B cell (primary cell): ENCODE measurements around the gene SEC24C. TPM values are rescaled to one million over a fixed set of nuclear protein-coding genes. Genes with fewer than 3 reads are reported as not detected.
"Not testable (repeated sequence)": the region's sequence is repeated elsewhere in the genome, so short reads cannot be mapped to it uniquely, and the experiment has no call there.

Experiments used
- ATAC-seq: fragments of 200-7000 bp; cut with Tn5 transposase; one replicate; pipeline ENCODE4 v1.10.0; 2021; ENCODE audit warnings: low read depth, mild to moderate bottlenecking, moderate number of reproducible peaks, moderate library complexity
- CTCF ChIA-PET: fragments of 350-600 bp; sonication (Branson Sonifier 250); formaldehyde crosslinking; loops from one replicate; lab custom pipeline; 2021; ENCODE audit warnings: antibody characterized with exemption, inconsistent platforms; lab: Charles Lee
- POLR2A ChIA-PET: fragments of 350-600 bp; sonication (Branson Sonifier 250); formaldehyde crosslinking; loops from one replicate; lab custom pipeline; 2021; ENCODE audit warnings: antibody characterized with exemption; lab: Charles Lee
- DNase-seq: peaks from one replicate; pipeline ENCODE4 v3.0.0; 2013
- H2AFZ ChIP-seq: 2 replicates; pipeline ENCODE4 v1.6.1; 2012; ENCODE audit warnings: mild to moderate bottlenecking, low read depth, low read length; ENCODE audit not compliant: insufficient read depth, poor library complexity, severe bottlenecking
- H3K27ac ChIP-seq, 2 donors: 1 replicate in 1 of 2; 2 replicates in 1 of 2; pipeline ENCODE4 v1.5.1; 2012 to 2013; ENCODE audit warnings: low read length in 2 of 2, mild to moderate bottlenecking in 2 of 2, moderate library complexity in 1 of 2
- H3K27me3 ChIP-seq, 4 experiments: fragments of 200-600 bp in 1 of 4; sonication (generic) in 1 of 4; replicated peaks in 1 of 4; 1 replicate in 2 of 4; 2 replicates in 2 of 4; pipeline versions ENCODE4 v1.6.1 to v1.7.0; 2013 to 2016; ENCODE audit warnings: low read length in 3 of 4, mild to moderate bottlenecking in 2 of 4, mixed read lengths in 1 of 4, moderate library complexity in 1 of 4; ENCODE audit not compliant: insufficient read depth in 4 of 4, control insufficient read depth in 3 of 4; ENCODE audit errors: control extremely low read depth in 1 of 4
- H3K36me3 ChIP-seq, 2 experiments: replicated peaks in 1 of 2; 1 replicate in 1 of 2; 2 replicates in 1 of 2; pipeline versions ENCODE4 v1.6.1 to v1.7.1; 2013; ENCODE audit warnings: low read length in 1 of 2; ENCODE audit not compliant: insufficient read depth in 2 of 2, control insufficient read depth in 1 of 2; ENCODE audit errors: control extremely low read depth in 1 of 2, extremely low read depth in 1 of 2
- H3K4me1 ChIP-seq, 2 donors: fragments of 200-600 bp in 1 of 2; sonication (generic) in 1 of 2; 1 replicate in 1 of 2; 2 replicates in 1 of 2; pipeline versions ENCODE4 v1.5.1 to v1.6.1; 2013 to 2017; ENCODE audit warnings: low read length in 2 of 2; ENCODE audit not compliant: control insufficient read depth in 2 of 2, insufficient read depth in 2 of 2
- H3K4me2 ChIP-seq: replicated peaks from 2 replicates; pipeline ENCODE3; 2012; ENCODE audit warnings: mild to moderate bottlenecking, low read depth, low read length; ENCODE audit not compliant: poor library complexity, severe bottlenecking
- H3K4me3 ChIP-seq, 5 experiments: fragments of 200-600 bp in 1 of 5; sonication (generic) in 1 of 5; 1 replicate in 3 of 5; 2 replicates in 2 of 5; pipeline versions ENCODE4 v1.5.1 to v1.7.0; 2011 to 2016; ENCODE audit warnings: low read length in 4 of 5, mild to moderate bottlenecking in 4 of 5, low read depth in 2 of 5, control low read depth in 1 of 5, moderate library complexity in 1 of 5; ENCODE audit not compliant: insufficient read depth in 1 of 5; ENCODE audit errors: control extremely low read depth in 1 of 5, extremely low read depth in 1 of 5
- H3K79me2 ChIP-seq: fragments of 200-600 bp; sonication (generic); one replicate; pipeline ENCODE4 v1.6.0; 2016; ENCODE audit warnings: low read length; ENCODE audit not compliant: control insufficient read depth, insufficient read depth
- H3K9ac ChIP-seq: fragments of 200-600 bp; sonication (generic); 2 replicates; pipeline ENCODE4 v1.6.1; 2017; ENCODE audit warnings: mild to moderate bottlenecking, low read length, moderate library complexity
- H3K9me3 ChIP-seq, 3 donors: one replicate each; pipeline versions ENCODE4 v1.6.1 to v1.7.1; 2013; ENCODE audit warnings: low read length in 2 of 3; ENCODE audit not compliant: control insufficient read depth in 2 of 3, insufficient read depth in 1 of 3; ENCODE audit errors: control extremely low read depth in 1 of 3
- H4K20me1 ChIP-seq: 2 replicates; pipeline ENCODE4 v1.6.0; 2012; ENCODE audit warnings: mild to moderate bottlenecking, low read length; ENCODE audit not compliant: insufficient read depth, control insufficient read depth, poor library complexity, severe bottlenecking
- H3K27ac Mint-ChIP-seq: one replicate; pipeline ENCODE4 v1.8.0; 2021; ENCODE audit warnings: mixed read lengths
- H3K27me3 Mint-ChIP-seq: one replicate; pipeline ENCODE4 v1.8.0; 2021; ENCODE audit warnings: mixed read lengths
- H3K4me1 Mint-ChIP-seq: one replicate; pipeline ENCODE4 v1.8.0; 2021; ENCODE audit warnings: mixed read lengths
- H3K4me3 Mint-ChIP-seq: one replicate; pipeline ENCODE4 v1.8.0; 2021; ENCODE audit warnings: mixed read lengths
- H3K9me3 Mint-ChIP-seq: one replicate; pipeline ENCODE4 v1.8.0; 2022; ENCODE audit warnings: mixed read lengths; ENCODE audit not compliant: insufficient read depth
- CTCF ChIP-seq: fragments of 200-600 bp; IDR thresholded peaks from one replicate; pipeline ENCODE4 v1.8.0; 2022; ENCODE audit warnings: antibody characterized with exemption, mild to moderate bottlenecking
- EZH2 ChIP-seq: IDR thresholded peaks from 2 replicates; pipeline ENCODE4 v1.6.1; 2012; ENCODE audit warnings: borderline replicate concordance, low read depth, mild to moderate bottlenecking, moderate library complexity, low read length; ENCODE audit not compliant: insufficient read depth, poor library complexity, severe bottlenecking
- WGBS: methylation state at CpG from one replicate; pipeline ENCODE4 v1.1.5; 2013; ENCODE audit warnings: missing lambda C conversion rate; ENCODE audit not compliant: insufficient coverage; 5-methylcytosine and 5-hydroxymethylcytosine counted together
- intact Hi-C: fragments of 100-400 bp; cut with micrococcal nuclease; formaldehyde crosslinking; loops from one replicate; pipeline ENCODE4 v1.10.0; 2022
- polyA plus RNA-seq: library from polyadenylated mRNA; depleted of rRNA; stranded (reverse); fragments of >200 nt; gene quantifications from 2 replicates; pipeline ENCODE4 v1.2.3, GENCODE V29; 2012
- total RNA-seq, 2 donors: library from RNA; stranded (reverse); fragments of 120-200 nt in 1 of 2; gene quantifications; 1 replicate in 1 of 2; 2 replicates in 1 of 2; pipeline versions ENCODE4 v1.2.3 to v1.2.4, GENCODE V29; 2013 to 2022

The SEC24C gene
- total and polyA plus RNA-seq, 2 donors (not counting 1 experiment from before 2014, with no cell fraction given): 60.2 to 78.7 TPM

GRCh38 chr10:73716251-73716650 is 27.9 kb upstream of the SEC24C start:
- no CpG with 5 or more reads among the region's 1 CpG for WGBS
- H2AFZ ChIP-seq: no peak overlapping the region
- H4K20me1 ChIP-seq: no peaks in the 10 kb centered on the region
- peaks cover 6 to 38% of the 10 kb centered on the region in 2 experiments for H3K36me3 ChIP-seq
- ChIA-PET POLR2A (no interaction called here), CTCF (no interaction called here)
- H3K9ac ChIP-seq: no peak overlapping the region
- peaks cover 3% of the 10 kb centered on the region for H3K79me2 ChIP-seq
- H3K9me3 Mint-ChIP-seq: no peaks in the 10 kb centered on the region
- no peak for ATAC-seq
- TF ChIP-seq EZH2 (no peak), CTCF (no peak)
- DNase-seq: no peak
- no peak overlapping the region for H3K4me2 ChIP-seq
- peaks cover 8% of the 10 kb centered on the region in 2 donors for H3K4me1 ChIP-seq
- no peaks in the 10 kb centered on the region for H3K27me3 Mint-ChIP-seq
- no peaks in the 10 kb centered on the region for H3K9me3 ChIP-seq
- no peak overlapping the region for H3K4me3 Mint-ChIP-seq
- H3K27ac Mint-ChIP-seq: no peak overlapping the region
- no peak overlapping the region for H3K27ac ChIP-seq
- intact Hi-C loops: no loop called here
- peaks cover 10% of the 10 kb centered on the region for H3K4me1 Mint-ChIP-seq
- H3K4me3 ChIP-seq: no peak overlapping the region
- no peaks in the 10 kb centered on the region for H3K27me3 ChIP-seq

- ChIA-PET POLR2A (no interaction called here), CTCF (no interaction called here)
- Histone ChIP-seq H3K9ac (no peak overlapping the region), H3K4me3 (no peak overlapping the region), H3K27me3 (no peaks in the 10 kb centered on the region), H3K27ac (peak overlapping the region in 1 of 2 donors; percentile 37), H2AFZ (peak overlapping the region; percentile 2), H4K20me1 (no peaks in the 10 kb centered on the region), H3K36me3 (peaks cover 6 to 44% of the 10 kb centered on the region in 2 experiments), H3K9me3 (no peaks in the 10 kb centered on the region), H3K4me2 (peak overlapping the region; percentile 26), H3K4me1 (peaks cover 8% of the 10 kb centered on the region in 2 donors), H3K79me2 (peaks cover 3% of the 10 kb centered on the region)
- 0% methylated on average over 1 of the region's 5 CpGs for WGBS
- H3K4me1 Mint-ChIP-seq: peaks cover 10% of the 10 kb centered on the region
- H3K4me3 Mint-ChIP-seq: no peak overlapping the region
- ATAC-seq: peak; percentile 61
- DNase-seq: peak; percentile 58
- peak overlapping the region; percentile 54 for H3K27ac Mint-ChIP-seq
- no peaks in the 10 kb centered on the region for H3K9me3 Mint-ChIP-seq
- intact Hi-C loops: loop anchor here (1.0 kb wide), 1 partner anchor 13 kb away; no protein-coding TSS in a partner anchor
- no peak for TF ChIP-seq CTCF
- TF ChIP-seq EZH2: no peak
- H3K27me3 Mint-ChIP-seq: no peaks in the 10 kb centered on the region
These were observed 26.6 kb upstream of the SEC24C start for GRCh38 chr10:73717556-73717955.

GRCh38 chr10:73720561-73720960 is 23.6 kb upstream of the SEC24C start:
- H3K9ac ChIP-seq, H4K20me1 ChIP-seq, H3K9me3 ChIP-seq, CTCF ChIA-PET, DNase-seq, POLR2A ChIA-PET, H3K4me1 ChIP-seq, H2AFZ ChIP-seq, H3K4me3 ChIP-seq, H3K27me3 ChIP-seq, H3K27me3 Mint-ChIP-seq, H3K27ac ChIP-seq, H3K4me3 Mint-ChIP-seq, H3K4me2 ChIP-seq, intact Hi-C loops, H3K9me3 Mint-ChIP-seq, ATAC-seq, H3K79me2 ChIP-seq: not testable (repeated sequence)
- Mint-ChIP-seq H3K27ac (peak overlapping the region; percentile 39), H3K4me1 (peaks cover 10% of the 10 kb centered on the region)
- WGBS: 80% methylated on average over 1 of the region's 4 CpGs
- peaks cover 5 to 55% of the 10 kb centered on the region in 2 experiments for H3K36me3 ChIP-seq
